ENCODE data around the gene ECEL1.
"Not testable (repeated sequence)": the region's sequence is repeated elsewhere in the genome, so short reads cannot be mapped to it uniquely, and the experiment has no call there.

The ECEL1 gene

GRCh38 chr2:232458661-232459418 is 28.8 kb downstream of the ECEL1 start:
- no peak for DNase-seq (ENCODE audit: low spot score)

GRCh38 chr2:232458051-232458660 is 29.5 kb downstream of the ECEL1 start:
- no peak for DNase-seq (ENCODE audit: low spot score)

GRCh38 chr2:232457121-232458011 is 30.3 kb downstream of the ECEL1 start:
- DNase-seq (ENCODE audit: low spot score), result no peak

DNA sequence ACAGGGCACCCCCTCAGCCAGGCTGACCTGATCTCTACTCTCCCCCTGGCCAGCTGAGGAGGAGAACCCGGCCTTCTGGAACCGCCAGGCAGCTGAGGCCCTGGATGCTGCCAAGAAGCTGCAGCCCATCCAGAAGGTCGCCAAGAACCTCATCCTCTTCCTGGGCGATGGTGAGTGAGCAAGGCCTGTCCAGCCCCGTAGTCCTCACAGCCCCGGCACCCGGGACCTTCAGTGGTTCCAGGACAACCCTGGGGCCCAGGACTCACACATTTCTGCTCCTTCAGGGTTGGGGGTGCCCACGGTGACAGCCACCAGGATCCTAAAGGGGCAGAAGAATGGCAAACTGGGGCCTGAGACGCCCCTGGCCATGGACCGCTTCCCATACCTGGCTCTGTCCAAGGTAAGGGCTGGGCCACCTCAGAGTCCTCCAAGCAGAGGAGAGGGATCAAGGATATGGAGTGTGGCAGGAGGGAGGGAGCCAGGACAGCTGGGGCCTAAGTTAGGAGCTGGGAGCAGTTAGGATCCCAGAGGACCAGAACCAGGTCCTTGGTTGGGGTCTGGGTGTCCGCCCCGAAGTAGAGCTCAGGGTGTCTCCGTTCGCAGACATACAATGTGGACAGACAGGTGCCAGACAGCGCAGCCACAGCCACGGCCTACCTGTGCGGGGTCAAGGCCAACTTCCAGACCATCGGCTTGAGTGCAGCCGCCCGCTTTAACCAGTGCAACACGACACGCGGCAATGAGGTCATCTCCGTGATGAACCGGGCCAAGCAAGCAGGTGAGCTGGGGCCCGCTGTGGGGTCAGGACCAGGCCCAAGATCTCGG is 31.1 kb downstream of the ECEL1 start:
- DNase-seq (ENCODE audit: low spot score), result no peak

GRCh38 chr2:232455426-232456255 is 32.0 kb downstream of the ECEL1 start, which contains the start of gene ALPI:
ALPI (plus strand) TSS chr2:232456153; CDS start chr2:232456200, 47 bp downstream.
- no peak for DNase-seq (ENCODE audit: low spot score)

DNA sequence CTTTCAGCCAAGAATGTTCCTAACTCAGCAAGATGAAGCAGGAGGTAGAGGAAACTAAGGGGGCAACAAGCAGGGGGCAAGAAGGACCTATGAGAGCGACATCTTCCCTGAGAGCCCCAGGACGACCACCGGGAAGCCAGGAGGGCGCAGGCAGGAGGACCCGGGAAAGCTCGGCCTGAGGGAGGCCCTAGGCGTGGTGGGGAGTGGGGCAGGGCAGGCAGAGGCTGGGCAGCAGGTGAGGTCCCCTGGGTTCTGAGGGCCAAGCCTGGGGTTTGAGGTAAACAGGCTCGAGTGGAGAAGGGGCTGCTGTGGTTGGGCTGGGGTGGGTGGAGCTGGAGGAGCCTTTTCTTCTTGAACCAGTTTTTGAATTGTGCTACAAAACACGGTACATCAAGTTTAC is 33.0 kb downstream of the ECEL1 start:
- no peak for DNase-seq (ENCODE audit: low spot score)

- DNase-seq (ENCODE audit: low spot score), result not testable (repeated sequence)
These were observed 36.0 kb downstream of the ECEL1 start for GRCh38 chr2:232451645-232452044.

DNA sequence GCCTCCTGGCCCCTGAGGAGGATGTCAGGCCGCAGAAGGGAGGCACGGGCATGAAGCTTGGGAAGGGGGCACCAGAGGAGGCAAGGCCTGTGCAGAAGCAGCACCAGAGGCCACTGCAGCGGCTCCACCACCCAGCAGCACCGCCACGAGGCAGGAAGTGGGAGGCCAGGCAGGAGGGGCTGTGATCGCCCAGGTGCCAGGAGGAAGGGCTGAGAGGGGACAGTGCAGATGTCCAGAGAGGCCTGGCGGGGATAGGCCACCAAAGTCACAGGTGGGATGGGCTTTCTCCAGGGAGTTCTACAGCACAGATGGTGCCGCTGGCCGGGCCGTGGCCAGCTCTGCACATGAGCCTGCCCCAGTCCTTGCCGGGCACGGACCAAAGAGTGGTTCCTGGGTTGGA is 37.7 kb downstream of the ECEL1 start:
- DNase-seq (ENCODE audit: low spot score), result no peak

DNA sequence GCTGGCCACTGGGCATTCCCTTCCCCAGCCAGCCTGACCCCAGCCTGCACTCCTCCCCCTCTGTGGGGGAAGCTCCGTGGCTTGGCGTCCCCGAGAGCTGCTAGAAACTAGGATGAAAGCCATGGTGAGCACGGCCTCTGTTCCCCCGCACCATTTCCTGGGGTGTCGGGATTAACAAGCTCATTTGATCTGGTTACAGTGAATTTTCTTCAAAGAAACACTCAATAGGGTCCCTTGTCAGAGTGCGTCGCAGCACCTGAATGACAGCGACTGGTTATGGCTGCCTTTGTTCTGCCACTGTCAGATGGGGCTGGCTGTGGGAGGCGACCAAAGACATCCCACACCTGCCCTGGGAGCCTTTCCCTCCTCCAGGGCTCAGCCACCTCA is 39.3 kb downstream of the ECEL1 start:
- no peak for DNase-seq (ENCODE audit: low spot score)

DNA sequence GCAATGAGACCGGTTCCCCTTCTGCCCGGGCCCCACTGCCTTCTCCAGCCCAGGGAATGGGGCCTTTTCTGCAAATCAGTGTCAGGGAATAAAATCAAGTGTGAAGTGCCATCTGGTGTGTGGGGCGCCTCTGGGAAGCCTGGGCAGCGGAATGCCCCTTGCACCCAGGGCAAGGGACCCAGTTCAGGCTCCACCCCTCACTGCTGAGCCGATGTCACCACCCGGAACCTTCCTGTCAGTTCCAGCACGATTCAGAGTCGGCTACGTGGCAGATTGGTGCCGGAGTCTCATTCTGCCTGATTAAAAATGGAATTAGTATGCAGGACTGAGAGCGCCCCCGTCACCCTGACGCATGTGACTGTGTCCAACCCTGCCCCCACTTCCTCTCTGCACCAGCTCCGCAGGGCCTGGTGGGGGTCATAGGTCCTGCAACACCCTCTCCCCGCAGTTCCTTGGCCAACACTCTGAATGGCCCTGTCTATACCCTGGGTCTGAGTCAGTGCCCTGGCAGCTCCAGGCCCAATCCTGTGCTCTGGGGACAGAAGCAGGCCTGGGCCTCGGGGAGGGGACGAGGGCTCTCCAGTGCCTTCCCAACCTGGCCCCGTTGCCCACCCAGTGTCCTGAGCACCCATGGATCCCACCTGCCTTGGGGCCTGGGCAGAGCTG is 39.9 kb downstream of the ECEL1 start:
- DNase-seq (ENCODE audit: low spot score), result no peak

DNA sequence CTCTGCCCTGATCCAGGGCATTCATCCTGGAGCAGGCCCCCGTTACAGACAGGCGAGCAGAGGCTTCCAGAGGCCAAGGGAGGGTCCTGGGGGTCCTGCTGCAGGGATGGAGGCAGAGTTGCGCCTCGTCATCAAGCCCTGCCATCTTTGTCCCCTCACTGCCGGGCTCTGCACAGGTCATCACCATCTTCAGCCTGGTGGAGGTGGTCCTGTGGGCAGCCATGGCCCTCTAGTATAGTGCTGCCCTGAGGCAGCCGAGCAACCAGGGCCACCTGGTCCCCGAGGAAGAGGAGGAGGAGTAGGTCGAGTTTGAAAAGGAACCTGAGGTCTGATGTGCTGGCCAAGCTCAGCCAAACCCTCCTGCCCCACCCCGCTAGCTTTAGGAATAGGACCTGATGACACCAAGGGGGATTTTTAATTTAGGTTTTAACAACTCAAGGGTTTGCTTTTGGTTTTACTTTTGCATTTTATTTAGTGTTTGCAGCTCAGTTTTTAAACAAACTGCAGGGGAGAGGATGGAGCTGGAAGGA is 40.5 kb downstream of the ECEL1 start:
- DNase-seq (ENCODE audit: low spot score), result no peak

DNA sequence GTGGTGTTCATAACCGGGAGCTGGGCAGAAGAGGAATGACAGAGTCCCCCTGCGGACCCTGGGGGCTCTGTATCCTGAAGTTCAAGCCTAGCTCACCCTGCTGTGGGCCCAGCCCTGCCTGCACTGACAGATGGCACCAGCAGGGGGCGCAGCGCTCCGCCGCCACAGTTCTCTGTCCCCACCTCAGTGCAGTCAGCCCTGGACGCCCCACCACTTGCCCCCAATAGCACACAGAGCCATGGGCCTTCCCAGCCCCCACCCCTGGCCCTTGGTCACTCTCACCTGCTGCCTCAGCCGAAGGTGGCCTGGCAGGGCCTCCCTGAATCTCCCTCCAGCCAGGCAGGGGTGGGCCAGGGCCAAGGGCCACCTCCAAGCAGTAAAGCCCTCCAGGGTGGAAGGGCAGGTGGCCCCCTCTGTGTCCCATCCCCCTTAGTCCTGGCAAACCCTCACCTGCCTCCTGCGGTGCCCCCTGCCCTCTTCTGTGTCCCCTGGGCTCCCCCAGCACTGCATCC is 41.3 kb downstream of the ECEL1 start:
- not testable (repeated sequence) for DNase-seq (ENCODE audit: low spot score)

DNA sequence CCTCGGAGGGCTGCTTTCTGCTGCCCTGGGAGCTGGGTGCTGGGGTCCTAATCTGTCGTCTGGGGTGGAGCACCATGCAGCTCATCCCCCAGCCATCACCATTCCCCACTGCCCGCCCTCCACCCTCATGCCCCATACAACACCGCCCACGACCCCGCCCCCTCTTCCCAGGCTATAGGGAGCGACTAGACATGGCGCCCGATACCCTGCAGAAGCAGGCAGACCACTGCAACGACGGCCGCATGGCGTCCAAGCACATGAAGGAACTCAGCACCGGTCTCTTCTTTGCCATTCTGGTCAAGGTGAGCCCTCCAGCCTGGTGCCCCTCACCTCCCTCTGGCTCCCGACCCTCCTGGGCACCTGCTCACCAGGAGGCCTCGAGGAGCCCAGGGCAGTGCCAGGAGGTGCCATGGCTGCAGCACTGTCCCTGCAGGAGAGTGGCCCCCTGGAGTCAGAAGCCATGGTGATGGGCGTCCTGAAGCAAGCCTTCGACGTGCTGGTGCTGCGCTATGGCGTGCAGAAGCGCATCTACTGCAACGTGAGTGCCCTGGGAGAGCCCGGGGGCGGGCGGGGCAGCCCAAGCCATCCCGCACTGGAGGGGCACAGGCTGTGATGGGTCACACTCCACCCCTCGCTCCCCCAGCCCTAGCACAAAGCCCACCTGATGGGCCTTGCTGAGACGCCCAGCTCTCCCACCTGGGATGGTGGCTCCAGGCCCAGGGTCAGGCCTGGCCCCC is 42.3 kb downstream of the ECEL1 start:
- DNase-seq (ENCODE audit: low spot score), result not testable (repeated sequence)

- DNase-seq (ENCODE audit: low spot score), result peak; percentile 78
These were observed 43.1 kb downstream of the ECEL1 start for GRCh38 chr2:232444409-232445148.

DNA sequence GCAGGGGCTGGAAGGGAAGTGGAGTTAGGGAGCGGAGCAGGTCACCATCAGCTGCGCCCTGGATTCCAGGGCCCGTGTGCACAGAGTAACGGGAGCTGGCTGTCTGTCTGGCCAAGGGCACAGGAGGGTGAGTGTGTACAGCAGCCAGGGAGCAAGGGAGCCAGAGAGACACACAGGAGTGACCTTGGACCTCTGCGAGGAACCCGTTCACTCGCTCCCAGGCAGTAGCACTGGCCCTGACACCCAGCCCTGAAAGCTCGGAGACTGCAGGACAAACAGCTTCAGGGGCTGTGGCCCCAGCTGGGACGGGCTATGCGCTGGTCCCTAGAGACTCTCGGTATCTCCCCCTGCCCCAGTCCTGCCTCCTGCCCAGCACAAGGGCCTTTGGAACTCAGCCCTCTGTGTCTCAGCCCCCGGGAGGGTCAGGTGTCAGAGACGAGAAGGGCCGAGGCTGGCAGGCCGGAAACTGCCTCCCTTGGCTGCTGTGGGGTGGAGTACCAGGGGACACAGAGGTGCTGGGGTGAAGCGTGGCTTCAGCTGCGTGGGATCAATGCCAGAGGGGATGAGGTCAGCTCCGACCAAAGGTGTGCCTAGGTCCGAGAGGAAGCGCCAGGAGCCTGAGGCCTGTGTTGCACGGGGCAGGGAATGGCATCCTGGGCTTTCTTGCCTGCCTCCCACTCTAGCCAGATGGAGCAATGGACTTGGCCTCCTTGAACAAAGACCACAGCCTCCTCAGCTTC is 43.8 kb downstream of the ECEL1 start:
- not testable (repeated sequence) for DNase-seq (ENCODE audit: low spot score)

GRCh38 chr2:232443047-232443446 is 44.6 kb downstream of the ECEL1 start:
- DNase-seq (ENCODE audit: low spot score), result not testable (repeated sequence)

DNA sequence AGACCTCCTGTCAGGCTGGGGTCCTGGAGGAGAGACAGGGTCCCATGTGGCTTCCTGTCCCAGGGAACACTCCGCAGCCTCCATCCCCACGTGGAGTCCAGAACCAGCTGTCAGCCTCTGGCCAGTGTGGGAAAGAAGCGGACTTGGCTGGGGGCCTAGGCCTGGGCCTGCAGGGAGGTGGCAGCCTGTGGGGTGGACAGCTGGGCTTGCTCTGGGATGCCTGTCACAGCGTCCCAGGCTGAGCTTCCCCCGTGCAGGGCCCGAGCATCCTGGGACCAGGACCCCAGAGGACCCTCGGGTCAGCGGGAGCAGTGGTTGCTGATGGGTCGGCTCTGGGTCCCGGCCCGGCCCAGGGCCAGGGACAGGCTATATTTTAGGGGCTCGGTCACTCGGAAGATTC is 45.2 kb downstream of the ECEL1 start:
- not testable (repeated sequence) for DNase-seq (ENCODE audit: low spot score)

GRCh38 chr2:232441922-232442321 is 45.7 kb downstream of the ECEL1 start:
- not testable (repeated sequence) for DNase-seq (ENCODE audit: low spot score)

All from hepatic stellate cell (primary cell).